SH-SY5Y (cell line): ENCODE measurements around the gene TLE3.

Source experiments
- GATA2 ChIP-seq: IDR thresholded peaks from 2 replicates; pipeline ENCODE4 v1.6.1; 2011; ENCODE audit warnings: mild to moderate bottlenecking, low read depth, low read length
- GATA3 ChIP-seq: IDR thresholded peaks from 2 replicates; pipeline ENCODE4 v1.6.1; 2011; ENCODE audit warnings: low read depth, mild to moderate bottlenecking, low read length, moderate library complexity

- TF ChIP-seq GATA2 (no peak), GATA3 (no peak)
These were observed 79.9 kb downstream of the TLE3 start for GRCh38 chr15:70017801-70018200.
